Cardiac muscle cell (in vitro differentiated cells and primary cell): ENCODE data around the gene TBCD. TPM values are rescaled to one million over a fixed set of nuclear protein-coding genes. Genes with fewer than 3 reads are reported as not detected.

ENCODE experiments used
- DNase-seq, 2 donors: peaks; one replicate each; pipeline versions ENCODE4 v3.0.0 to v3.0.0-alpha.2; 2010 to 2017; ENCODE audit warnings: low read depth in 1 of 2, low spot score in 1 of 2
- H3K27ac ChIP-seq: fragments of 200-600 bp; sonication (generic); 2 replicates; pipeline ENCODE4 v1.5.1; 2016
- H3K27me3 ChIP-seq: fragments of 200-600 bp; sonication (generic); 2 replicates; pipeline ENCODE4 v1.6.0; 2016; ENCODE audit warnings: control low read depth
- H3K36me3 ChIP-seq: fragments of 200-600 bp; sonication (generic); 2 replicates; pipeline ENCODE4 v1.5.1; 2016; ENCODE audit warnings: control low read depth
- H3K4me1 ChIP-seq: fragments of 200-600 bp; sonication (generic); 2 replicates; pipeline ENCODE4 v1.8.1; 2017; ENCODE audit warnings: low read depth, mild to moderate bottlenecking, mixed run types
- H3K4me3 ChIP-seq: fragments of 200-600 bp; sonication (generic); 2 replicates; pipeline ENCODE4 v1.5.1; 2016; ENCODE audit warnings: mild to moderate bottlenecking
- H3K9me3 ChIP-seq: fragments of 200-600 bp; sonication (generic); 2 replicates; pipeline ENCODE4 v1.5.1; 2017; ENCODE audit warnings: low read depth, mild to moderate bottlenecking, control low read depth
- CTCF ChIP-seq: IDR thresholded peaks from 2 replicates; pipeline ENCODE4 v1.5.1; 2012; ENCODE audit warnings: low read depth, mild to moderate bottlenecking, low read length
- polyA plus RNA-seq: library from polyadenylated mRNA; unstranded; fragments of >200 nt; fragmentation: Nextera tagmentation; extraction: Ambion mirVana; gene quantifications from 2 replicates; pipeline ENCODE4 v1.2.1, GENCODE V29; 2016
- total RNA-seq: library from RNA; depleted of rRNA; stranded (reverse); fragments of >200 nt; gene quantifications from 2 replicates; pipeline ENCODE4 v1.2.3, GENCODE V29; 2016

Gene TBCD
- total and polyA plus RNA-seq, 2 experiments from 2014 or later: 55.7 to 66.0 TPM

DNA sequence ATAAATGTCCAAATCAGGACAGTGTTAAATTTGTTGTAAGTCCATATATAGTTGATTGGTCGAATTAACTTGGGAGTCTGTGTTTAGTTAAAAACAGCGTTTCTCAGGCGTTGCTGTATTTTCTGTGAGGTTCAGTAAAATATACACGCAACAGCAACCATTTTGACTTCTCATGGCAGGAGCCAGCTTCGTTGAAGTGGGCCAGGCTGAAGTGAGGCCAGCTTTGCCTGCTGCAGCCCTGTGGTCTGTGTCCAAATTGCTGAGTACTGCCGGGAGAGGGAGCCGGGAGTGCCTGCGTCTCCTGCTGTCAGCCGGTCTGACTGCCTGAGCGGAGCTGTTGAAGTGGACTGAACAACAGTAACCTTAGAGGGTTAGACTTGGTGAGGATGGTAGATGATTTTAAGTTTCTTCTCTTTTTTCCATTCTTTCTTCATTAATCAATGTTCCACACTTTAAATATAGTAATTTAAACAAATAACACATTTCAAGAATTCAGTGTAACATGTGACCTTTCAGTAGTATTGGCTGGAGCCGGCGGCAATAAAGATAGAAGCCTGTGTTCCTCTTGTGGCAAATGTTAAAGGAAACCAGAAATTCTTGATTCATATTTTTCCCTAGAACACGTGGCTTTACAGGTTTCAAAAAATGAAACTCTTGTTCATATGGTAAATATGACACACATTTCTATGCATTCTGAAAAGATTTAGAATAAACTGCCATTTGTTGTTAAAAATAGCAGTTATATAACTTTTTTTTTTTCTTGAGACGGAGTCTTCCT lies 124.9 kb downstream of the TBCD start:
- peak; percentile 81 to 85 for DNase-seq
- H3K27ac ChIP-seq: no peak overlapping the region
- no peaks in the 10 kb centered on the region for H3K27me3 ChIP-seq
- no peak overlapping the region for H3K4me3 ChIP-seq
- no peaks in the 10 kb centered on the region for H3K9me3 ChIP-seq
- H3K4me1 ChIP-seq: peaks cover 18% of the 10 kb centered on the region
- TF ChIP-seq CTCF: peak; percentile 63
- no peaks in the 10 kb centered on the region for H3K36me3 ChIP-seq

DNA sequence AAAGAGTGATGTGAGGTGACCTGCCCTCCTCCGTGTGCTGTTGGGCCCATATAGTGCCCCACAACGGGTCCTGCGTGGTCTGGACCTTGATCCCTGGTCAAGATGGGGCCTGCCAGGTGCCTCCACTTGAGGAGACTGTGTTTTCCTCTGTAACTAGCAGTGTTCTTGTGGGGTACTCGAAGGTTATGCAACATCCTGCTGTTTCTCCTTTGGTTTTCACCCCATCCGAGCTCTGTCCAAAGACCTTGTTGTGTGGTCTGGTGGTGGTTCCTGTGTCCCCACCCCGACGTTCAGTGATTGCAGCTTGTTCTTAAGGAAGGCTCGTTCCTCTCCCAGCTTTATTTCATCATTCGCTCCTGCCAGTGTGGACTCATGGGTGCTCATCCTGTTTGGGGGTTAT lies 126.7 kb downstream of the TBCD start:
- H3K9me3 ChIP-seq: no peaks in the 10 kb centered on the region
- TF ChIP-seq CTCF: no peak
- H3K27ac ChIP-seq: no peak overlapping the region
- H3K36me3 ChIP-seq: no peaks in the 10 kb centered on the region
- peak in 1 of 2 donors; percentile 14 for DNase-seq
- H3K4me3 ChIP-seq: no peak overlapping the region
- peaks cover 18% of the 10 kb centered on the region for H3K4me1 ChIP-seq
- no peaks in the 10 kb centered on the region for H3K27me3 ChIP-seq

DNA sequence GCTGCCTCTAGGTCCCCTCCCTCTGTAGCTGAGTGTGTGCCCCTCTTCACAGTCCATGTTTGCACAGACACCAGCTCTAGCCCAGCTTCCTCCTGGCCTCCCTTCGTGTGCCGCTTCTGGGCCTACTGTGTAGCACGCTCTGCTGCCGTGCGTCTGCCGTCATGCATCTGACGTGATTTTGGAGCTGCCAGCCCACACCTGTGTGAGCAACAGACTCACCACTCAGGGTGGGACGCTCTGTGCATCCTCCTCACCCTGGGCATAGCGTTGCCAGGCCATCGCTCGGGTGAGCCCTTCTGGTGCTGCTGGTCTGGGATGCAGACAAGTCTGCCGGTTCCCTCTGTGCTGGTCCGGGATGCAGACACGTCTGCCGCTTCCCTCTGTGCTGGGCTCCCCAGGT lies 127.4 kb downstream of the TBCD start:
- no peak overlapping the region for H3K27ac ChIP-seq
- no peaks in the 10 kb centered on the region for H3K27me3 ChIP-seq
- no peak overlapping the region for H3K4me3 ChIP-seq
- no peak for TF ChIP-seq CTCF
- DNase-seq: no peak
- no peaks in the 10 kb centered on the region for H3K9me3 ChIP-seq
- H3K36me3 ChIP-seq: no peaks in the 10 kb centered on the region
- H3K4me1 ChIP-seq: peaks cover 18% of the 10 kb centered on the region

GRCh38 chr17:82880620-82881323 lies 128.9 kb downstream of the TBCD start:
- TF ChIP-seq CTCF: no peak
- Histone ChIP-seq H3K27ac (no peak overlapping the region), H3K9me3 (no peaks in the 10 kb centered on the region), H3K4me3 (no peak overlapping the region), H3K27me3 (no peaks in the 10 kb centered on the region), H3K36me3 (no peaks in the 10 kb centered on the region), H3K4me1 (peaks cover 15% of the 10 kb centered on the region)
- DNase-seq: no peak

- H3K4me1 ChIP-seq: peaks cover 15% of the 10 kb centered on the region
- no peaks in the 10 kb centered on the region for H3K36me3 ChIP-seq
- no peaks in the 10 kb centered on the region for H3K27me3 ChIP-seq
- H3K9me3 ChIP-seq: no peaks in the 10 kb centered on the region
- no peak for TF ChIP-seq CTCF
- DNase-seq: no peak
- H3K27ac ChIP-seq: no peak overlapping the region
- no peak overlapping the region for H3K4me3 ChIP-seq
Observed at GRCh38 chr17:82881324-82881823, 129.5 kb downstream of the TBCD start.
